Panc1 (cell line): ENCODE measurements around the gene PEX7.

Experiments used
- CTCF ChIP-seq: fragments of 450-650 bp; IDR thresholded peaks from 2 replicates; pipeline ENCODE4 v1.5.1; 2017; ENCODE audit warnings: mild to moderate bottlenecking
- REST ChIP-seq, 2 experiments: IDR thresholded peaks; 2 replicates each; pipeline ENCODE4 v1.6.1; 2011 to 2012; ENCODE audit warnings: low read depth in 2 of 2, control low read depth in 1 of 2, low read length in 1 of 2, mild to moderate bottlenecking in 1 of 2, moderate library complexity in 1 of 2; ENCODE audit not compliant: insufficient read depth in 1 of 2
- SIN3A ChIP-seq: IDR thresholded peaks from 2 replicates; pipeline ENCODE4 v1.6.1; 2012; ENCODE audit warnings: low read depth, mild to moderate bottlenecking, low read length, moderate library complexity, borderline replicate concordance; ENCODE audit not compliant: insufficient read depth

GRCh38 chr6:136886091-136886490 is 63.7 kb downstream of the PEX7 start:
- TF ChIP-seq CTCF = no peak
- no peak for TF ChIP-seq SIN3A
- TF ChIP-seq REST (IDR thresholded peaks at IDR 0.05; ENCODE audit: insufficient read depth in 1 of 2, low read depth in 2 of 2, low read length in 1 of 2) = no peak
